HG02610 (cell line): ENCODE measurements around the gene DBF4B.
A peak's percentile ranks its signal among the peaks of the same experiment; 100 is the strongest.
"Not testable (repeated sequence)": the region's sequence is repeated elsewhere in the genome, so short reads cannot be mapped to it uniquely, and the experiment has no call there.

Experiments
- ATAC-seq: cut with Tn5 transposase; IDR thresholded peaks from one replicate; pipeline ENCODE4 v1.9.1; 2021; ENCODE audit warnings: mild to moderate bottlenecking, moderate library complexity; ENCODE audit not compliant: unreplicated experiment

DBF4B gene

GRCh38 chr17:44726121-44726520 lies 17.7 kb downstream of the DBF4B start:
- not testable (repeated sequence) for ATAC-seq

GRCh38 chr17:44733753-44734152 lies 25.3 kb downstream of the DBF4B start:
- no peak for ATAC-seq

DNA sequence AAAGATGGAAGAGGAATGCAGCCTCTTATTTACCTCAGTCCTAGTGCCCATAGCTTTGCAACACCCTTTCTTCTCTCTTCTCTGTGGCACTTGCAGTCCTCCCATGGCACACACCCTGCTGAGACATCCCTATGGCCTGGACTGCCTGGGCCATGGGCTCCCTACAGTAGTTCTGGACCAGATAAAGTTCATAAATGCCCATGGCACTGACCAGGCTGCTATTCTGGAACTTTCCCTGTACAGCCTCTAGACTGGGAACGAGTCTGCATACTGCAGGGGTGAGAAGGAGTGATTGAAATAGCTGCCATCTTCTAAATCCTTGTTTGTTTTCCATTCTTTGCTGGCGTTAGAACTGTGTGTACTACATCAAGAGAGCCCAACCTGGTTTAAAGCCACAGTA lies 25.8 kb downstream of the DBF4B start:
- ATAC-seq: no peak

GRCh38 chr17:44736551-44737240 lies 28.2 kb downstream of the DBF4B start:
- ATAC-seq: no peak

- peak; percentile 59 for ATAC-seq
These were observed 29.9 kb downstream of the DBF4B start for GRCh38 chr17:44738214-44738906.

DNA sequence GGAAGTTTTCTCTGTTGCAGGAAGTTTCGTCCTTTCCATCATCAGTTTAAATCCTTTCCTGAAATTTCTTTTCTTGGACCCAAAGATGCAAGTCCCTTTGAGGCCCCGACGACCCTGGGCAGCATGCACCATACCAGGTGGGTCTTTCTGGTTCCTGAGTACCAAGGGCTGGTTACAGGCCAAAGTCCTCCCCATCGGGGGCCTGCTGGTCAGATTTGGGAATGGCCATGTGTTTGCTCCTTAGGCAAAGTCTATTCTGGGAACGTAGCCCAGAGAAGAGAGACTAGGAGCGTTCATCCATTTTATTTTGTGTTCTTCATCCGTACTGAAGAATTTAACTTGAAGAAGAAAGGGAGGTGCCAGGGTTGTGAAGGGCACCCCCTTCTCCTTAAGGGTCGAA lies 32.9 kb downstream of the DBF4B start:
- ATAC-seq: no peak

GRCh38 chr17:44745301-44745700 lies 36.8 kb downstream of the DBF4B start:
- ATAC-seq: no peak

- ATAC-seq: not testable (repeated sequence)
These were observed 37.3 kb downstream of the DBF4B start for GRCh38 chr17:44745738-44746137.

DNA sequence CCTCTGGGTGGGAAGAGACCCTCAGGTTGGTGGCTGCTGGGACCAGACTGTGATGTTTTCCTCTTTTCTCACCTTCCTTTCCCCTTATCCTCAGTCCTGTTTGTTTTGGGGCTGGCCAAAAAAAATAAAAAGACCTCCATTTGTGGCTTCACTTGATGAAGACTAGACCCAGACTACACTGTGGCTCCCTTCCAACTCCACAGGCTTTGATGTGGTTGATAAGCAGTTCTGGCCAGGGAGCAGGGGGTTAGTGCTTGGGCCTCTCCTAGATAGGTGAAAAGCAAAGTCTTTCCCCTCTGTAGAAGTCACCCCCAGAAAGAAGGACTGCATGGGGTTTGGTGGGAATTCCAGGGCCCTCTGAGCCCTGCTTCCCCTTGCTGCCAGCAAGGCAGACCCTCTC lies 39.1 kb downstream of the DBF4B start:
- no peak for ATAC-seq

DNA sequence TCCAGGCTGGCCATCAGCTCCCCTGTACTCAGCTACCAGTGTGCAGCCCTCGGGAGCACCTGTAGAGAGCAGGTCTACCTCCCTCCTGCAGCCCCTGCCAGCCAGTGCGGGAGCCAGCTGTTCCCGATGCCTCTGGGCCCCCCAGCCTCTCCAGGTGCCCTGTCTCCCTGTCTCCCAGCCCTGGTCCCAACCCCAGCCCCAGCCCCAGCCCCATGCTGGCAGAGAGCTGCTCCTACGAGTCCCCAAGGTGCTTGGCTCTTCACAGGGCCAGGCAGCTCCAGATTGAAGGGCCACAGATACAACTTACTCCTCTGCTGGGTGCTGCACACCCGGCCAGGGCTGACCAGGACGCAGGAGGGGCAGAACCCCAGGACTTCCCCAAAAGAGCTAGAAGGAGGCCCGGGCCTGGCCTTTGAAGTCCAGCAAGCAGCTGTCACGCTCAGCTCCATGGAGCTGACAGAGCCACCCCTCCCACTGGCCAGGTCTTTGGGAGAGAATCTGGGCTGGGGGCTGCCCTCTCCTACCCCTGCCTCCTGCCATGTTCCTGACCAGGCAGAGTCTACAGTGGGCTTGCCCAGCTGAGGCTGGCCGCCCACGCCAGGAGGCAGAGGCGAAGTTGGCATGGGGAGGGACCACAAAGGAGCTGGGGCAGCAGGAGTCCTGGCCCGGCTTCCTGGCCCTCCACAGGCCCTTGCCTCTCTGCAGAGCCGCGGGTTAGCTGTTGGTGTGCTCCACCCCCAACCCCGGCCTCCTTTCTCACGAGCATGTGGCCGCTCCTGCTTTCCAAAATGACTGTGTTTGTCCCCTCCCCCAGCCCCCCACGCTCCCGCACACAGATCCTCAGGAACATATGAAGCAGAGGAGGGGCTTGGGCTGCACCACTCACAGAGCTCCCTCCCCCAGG lies 40.9 kb downstream of the DBF4B start:
- ATAC-seq: no peak

- no peak for ATAC-seq
These were observed 41.5 kb downstream of the DBF4B start for GRCh38 chr17:44749980-44750318.

DNA sequence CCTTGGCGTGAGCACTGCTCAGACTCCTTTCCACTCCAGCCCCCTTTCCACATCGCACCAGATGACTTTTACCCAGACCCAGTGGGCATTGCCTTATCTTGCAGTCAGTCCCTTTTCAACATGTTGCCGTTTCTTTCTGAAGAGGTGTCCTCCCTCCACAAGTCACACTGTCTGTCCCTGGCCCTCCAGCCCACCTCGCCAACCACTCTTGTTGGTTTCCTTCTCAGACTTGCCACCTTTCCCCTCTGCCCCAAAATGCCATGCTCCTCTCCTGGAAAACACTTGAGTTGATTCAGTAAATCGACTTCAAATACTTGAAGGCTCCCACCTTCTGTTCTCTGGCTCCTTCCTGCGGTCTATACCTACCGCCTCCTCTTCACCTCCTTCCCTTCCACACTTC lies 42.9 kb downstream of the DBF4B start:
- no peak for ATAC-seq

GRCh38 chr17:44751806-44752205 lies 43.3 kb downstream of the DBF4B start:
- ATAC-seq: no peak

- no peak for ATAC-seq
These were observed 44.7 kb downstream of the DBF4B start for GRCh38 chr17:44752953-44753861.

GRCh38 chr17:44754276-44754675 lies 45.8 kb downstream of the DBF4B start:
- ATAC-seq: no peak

DNA sequence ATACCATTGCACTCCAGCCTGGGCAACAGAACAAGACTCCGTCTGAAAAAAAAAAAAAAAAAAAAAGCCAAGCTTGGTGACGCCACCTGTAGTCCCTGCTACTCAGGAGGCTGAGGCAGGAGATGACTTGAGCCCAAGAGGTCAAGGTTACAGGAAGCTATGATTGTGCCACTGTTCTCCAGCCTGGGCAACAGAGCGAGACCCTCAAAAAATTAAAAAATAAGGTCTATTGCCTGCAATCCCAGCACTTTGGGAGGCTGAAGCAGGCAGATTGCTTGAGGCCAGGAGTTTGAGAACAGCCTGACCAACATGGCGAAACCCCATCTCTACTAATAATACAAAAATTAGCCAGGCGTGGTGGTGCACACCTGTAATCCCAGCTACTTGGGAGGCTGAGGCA lies 46.7 kb downstream of the DBF4B start:
- ATAC-seq: not testable (repeated sequence)

DNA sequence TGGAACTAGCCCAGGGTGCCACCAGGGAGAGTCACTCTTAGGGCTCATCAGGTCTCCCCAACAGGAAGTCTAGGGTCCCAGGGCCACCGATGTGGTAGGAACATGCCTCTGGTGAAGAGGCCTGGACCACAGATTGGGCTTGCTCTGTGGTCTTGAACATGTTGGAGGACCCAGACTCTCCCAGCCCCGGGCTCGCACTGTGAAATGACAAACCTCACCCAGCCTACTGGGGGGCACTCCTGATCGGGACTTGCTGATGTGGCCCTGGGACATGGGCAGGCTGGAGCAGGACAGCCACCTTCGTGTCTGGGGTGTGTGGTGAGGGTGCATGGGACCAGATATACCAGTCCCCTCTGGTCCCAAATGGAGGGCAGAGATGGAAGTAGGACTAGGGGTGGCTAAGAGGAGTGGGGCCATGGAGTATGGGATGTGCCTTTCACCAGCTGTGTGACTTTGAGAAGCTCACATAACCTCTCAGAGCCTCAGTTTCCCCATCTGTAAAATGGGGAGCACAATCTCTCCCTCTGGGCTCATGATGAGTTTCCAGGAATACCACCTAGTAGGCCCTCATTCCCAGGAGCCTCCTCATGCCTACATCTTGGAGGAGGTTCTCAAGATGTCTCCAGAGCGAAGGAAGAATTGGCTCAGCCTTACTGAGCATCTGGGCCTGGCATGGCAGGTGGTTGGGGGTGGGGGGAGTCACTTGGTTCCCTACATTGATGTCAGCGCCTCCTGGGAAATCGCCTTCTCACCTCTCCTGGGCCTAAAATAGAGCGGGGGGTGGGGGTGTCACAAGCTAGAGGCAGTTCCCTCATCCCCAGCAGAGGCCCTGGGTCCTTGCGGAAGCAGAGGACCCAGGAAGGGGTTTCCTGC lies 48.8 kb downstream of the DBF4B start:
- no peak for ATAC-seq

DNA sequence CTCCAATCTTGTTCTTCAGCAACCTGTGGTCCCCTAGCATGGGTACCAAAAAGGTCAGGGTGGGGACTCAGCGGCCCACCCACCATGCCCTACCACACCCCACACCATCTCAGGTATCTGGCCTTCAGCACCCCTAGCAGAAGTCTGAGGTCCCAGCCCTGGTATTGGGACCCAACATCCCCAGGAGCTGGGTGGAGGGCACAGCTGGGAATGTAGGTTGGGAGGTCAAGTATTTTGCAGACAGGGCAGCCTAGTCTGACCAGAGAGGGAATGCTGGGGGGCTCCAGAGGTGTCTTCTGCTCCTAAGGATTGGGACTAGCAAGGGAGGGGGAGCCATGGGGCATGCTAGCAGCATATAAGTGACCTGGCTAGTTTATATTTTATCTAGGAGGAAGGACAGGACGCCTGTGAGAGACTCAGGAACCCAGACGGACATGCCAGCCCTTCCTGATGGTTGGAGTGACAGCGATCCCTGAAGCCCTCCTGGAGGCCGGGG lies 49.5 kb downstream of the DBF4B start:
- ATAC-seq: no peak

DNA sequence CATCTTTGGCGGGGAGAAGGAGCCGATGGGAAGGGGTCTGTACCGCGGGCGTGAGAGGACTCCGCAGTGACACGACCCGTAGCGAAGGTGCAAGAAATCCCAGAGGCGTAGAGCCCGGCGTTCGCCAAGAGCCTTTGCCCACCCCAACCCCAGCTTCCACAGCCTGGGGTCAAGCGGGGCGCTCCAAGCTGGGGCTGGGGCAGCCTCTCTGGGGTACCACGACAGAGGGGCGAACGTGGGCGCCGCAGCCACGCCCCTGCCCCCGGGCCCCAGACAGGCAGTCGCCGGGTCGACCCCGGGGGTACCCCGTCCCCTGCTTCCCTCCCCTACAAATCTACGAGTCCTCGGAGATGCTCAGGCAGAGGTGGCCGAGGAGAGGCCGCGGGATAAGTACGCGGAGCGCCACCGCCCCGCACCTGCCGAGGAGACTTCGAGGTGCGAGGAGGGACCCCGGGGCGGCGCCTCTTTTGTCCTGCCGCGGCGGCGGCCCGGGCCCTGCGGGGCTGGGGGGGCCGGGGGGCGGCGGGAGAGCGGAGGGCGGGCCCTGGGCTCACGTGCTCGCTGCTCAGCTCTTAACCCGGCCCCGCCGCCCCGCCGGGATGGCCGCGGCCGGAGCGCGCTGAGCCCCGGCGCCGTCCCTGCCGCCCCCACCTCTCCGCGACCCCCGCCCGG lies 50.1 kb downstream of the DBF4B start, which contains the start of gene ADAM11:
Gene ADAM11 (plus strand): TSS at position 575 of the 672 bp plus-strand sequence. CDS start 212 bp downstream, outside the sequence.
- no peak for ATAC-seq
